Transverse colon (tissue), 4 donors: ENCODE results near the gene CPD. TPM values are rescaled to one million over a fixed set of nuclear protein-coding genes. Genes with fewer than 3 reads are reported as not detected.

Source experiments
- DNase-seq: peaks from one replicate; pipeline ENCODE4 v3.0.0-alpha.2; 2019
- H3K27ac ChIP-seq, 4 donors: fragments of 200-600 bp; sonication (generic); 2 replicates each; pipeline ENCODE4 v1.5.1; 2016 to 2018; ENCODE audit warnings: inconsistent platforms in 4 of 4
- H3K27me3 ChIP-seq: fragments of 200-600 bp; sonication (generic); 2 replicates; pipeline ENCODE4 v1.5.1; 2017; ENCODE audit warnings: inconsistent platforms
- H3K36me3 ChIP-seq, 4 donors: fragments of 200-600 bp; sonication (generic); 2 replicates each; pipeline ENCODE4 v1.5.1; 2017 to 2019; ENCODE audit warnings: inconsistent platforms in 4 of 4
- H3K4me1 ChIP-seq, 4 donors: fragments of 200-600 bp; sonication (generic); 2 replicates each; pipeline ENCODE4 v1.5.1; 2017 to 2020; ENCODE audit warnings: inconsistent platforms in 4 of 4
- H3K4me3 ChIP-seq, 4 donors: fragments of 200-600 bp; sonication (generic); 1 replicate in 1 of 4; 2 replicates in 3 of 4; pipeline versions ENCODE4 v1.5.1 to v1.6.1; 2017 to 2019; ENCODE audit warnings: inconsistent platforms in 4 of 4
- H3K9me3 ChIP-seq, 2 donors: fragments of 200-600 bp; sonication (generic); 2 replicates each; pipeline ENCODE4 v1.5.1; 2017 to 2019; ENCODE audit warnings: inconsistent platforms in 2 of 2
- EP300 ChIP-seq: sonication (generic); formaldehyde crosslinking; IDR thresholded peaks from one replicate; pipeline ENCODE4 v1.6.1; 2017; ENCODE audit warnings: antibody characterized with exemption, low read depth
- POLR2A ChIP-seq: fragments of 450-650 bp; IDR thresholded peaks from one replicate; pipeline ENCODE4 v1.6.1; 2016; ENCODE audit warnings: antibody characterized with exemption, mild to moderate bottlenecking, moderate library complexity
- POLR2AphosphoS5 ChIP-seq, 3 donors: sonication (generic); formaldehyde crosslinking; IDR thresholded peaks; one replicate each; pipeline ENCODE4 v1.6.1; 2016; ENCODE audit warnings: antibody characterized with exemption in 3 of 3
- WGBS, 2 donors: methylation state at CpG; one replicate each; pipeline ENCODE4 v1.1.5; 2018; ENCODE audit warnings: low coverage in 1 of 2; 5-methylcytosine and 5-hydroxymethylcytosine counted together
- in situ Hi-C, 4 donors: fragments of 200-750 bp; cut with MboI; loops; one replicate each; pipeline versions ENCODE4 v1.15.0 to v1.15.1; 2017; ENCODE audit warnings: low sequenced_read_pairs in 3 of 4, low pct_ligation_motif_present in 1 of 4, low pct_unique_long_range_greater_than_20kb in 1 of 4
- intact Hi-C: fragments of 100-400 bp; cut with DNase I; formaldehyde crosslinking; loops from one replicate; pipeline ENCODE4 v1.15.1; 2023; ENCODE audit warnings: low total_unique reads
- total RNA-seq, 4 donors: library from RNA; depleted of rRNA; stranded (reverse); fragments of >200 nt; gene quantifications; one replicate each; pipeline ENCODE4 v1.1.0, GENCODE V29; 2016
- TF ChIP-seq, protein P1 (sequence below), 5 experiments: fragments of 200-600 bp in 3 of 5; fragments of 450-650 bp in 2 of 5; sonication (generic) in 3 of 5; IDR thresholded peaks; 1 replicate in 2 of 5; 2 replicates in 3 of 5; pipeline ENCODE4 v1.5.1; 2016 to 2017; ENCODE audit warnings: antibody characterized with exemption in 5 of 5, inconsistent platforms in 3 of 5, mild to moderate bottlenecking in 2 of 5, moderate library complexity in 1 of 5

CPD gene
- total RNA-seq, 4 donors from 2014 or later, result 92.0 to 488 (median 105) TPM

DNA sequence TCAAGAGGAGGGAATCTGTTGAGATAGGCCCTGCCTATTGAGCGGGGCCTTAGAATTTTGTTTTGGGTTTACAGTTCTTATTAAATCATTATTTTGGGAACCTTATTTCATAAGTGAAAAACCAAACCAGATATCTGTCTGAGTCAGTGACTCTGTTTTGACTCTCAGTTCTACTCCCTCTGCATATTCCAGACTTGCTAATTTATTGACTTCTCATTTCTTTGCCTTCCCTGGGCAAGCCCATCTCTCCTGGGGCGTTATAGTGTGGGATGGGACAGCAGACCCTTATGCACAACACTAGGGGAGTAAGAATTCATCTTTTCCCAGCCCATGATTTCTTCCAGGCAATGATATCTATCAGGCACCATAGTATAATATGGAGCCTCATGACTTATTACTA is 45.7 kb downstream of the CPD start:
- Histone ChIP-seq H3K4me3 (no peak overlapping the region), H3K9me3 (no peaks in the 10 kb centered on the region), H3K27me3 (no peaks in the 10 kb centered on the region), H3K27ac (no peak overlapping the region), H3K36me3 (peaks cover 0 to 25% (median 12%) of the 10 kb centered on the region in 4 donors), H3K4me1 (no peaks in the 10 kb centered on the region)
- in situ Hi-C loops (no loop called here), intact Hi-C loops (no loop called here)
- TF ChIP-seq EP300 (no peak), POLR2A (no peak), POLR2AphosphoS5 (IDR thresholded peaks at IDR 0.05) (no peak)
- TF ChIP-seq, protein P1, sequence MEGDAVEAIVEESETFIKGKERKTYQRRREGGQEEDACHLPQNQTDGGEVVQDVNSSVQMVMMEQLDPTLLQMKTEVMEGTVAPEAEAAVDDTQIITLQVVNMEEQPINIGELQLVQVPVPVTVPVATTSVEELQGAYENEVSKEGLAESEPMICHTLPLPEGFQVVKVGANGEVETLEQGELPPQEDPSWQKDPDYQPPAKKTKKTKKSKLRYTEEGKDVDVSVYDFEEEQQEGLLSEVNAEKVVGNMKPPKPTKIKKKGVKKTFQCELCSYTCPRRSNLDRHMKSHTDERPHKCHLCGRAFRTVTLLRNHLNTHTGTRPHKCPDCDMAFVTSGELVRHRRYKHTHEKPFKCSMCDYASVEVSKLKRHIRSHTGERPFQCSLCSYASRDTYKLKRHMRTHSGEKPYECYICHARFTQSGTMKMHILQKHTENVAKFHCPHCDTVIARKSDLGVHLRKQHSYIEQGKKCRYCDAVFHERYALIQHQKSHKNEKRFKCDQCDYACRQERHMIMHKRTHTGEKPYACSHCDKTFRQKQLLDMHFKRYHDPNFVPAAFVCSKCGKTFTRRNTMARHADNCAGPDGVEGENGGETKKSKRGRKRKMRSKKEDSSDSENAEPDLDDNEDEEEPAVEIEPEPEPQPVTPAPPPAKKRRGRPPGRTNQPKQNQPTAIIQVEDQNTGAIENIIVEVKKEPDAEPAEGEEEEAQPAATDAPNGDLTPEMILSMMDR (IDR thresholded peaks at IDR 0.05), result no peak
- WGBS, 2 donors, result 82 to 89% methylated on average over 2 of the region's 2 CpGs
- no peak for DNase-seq

DNA sequence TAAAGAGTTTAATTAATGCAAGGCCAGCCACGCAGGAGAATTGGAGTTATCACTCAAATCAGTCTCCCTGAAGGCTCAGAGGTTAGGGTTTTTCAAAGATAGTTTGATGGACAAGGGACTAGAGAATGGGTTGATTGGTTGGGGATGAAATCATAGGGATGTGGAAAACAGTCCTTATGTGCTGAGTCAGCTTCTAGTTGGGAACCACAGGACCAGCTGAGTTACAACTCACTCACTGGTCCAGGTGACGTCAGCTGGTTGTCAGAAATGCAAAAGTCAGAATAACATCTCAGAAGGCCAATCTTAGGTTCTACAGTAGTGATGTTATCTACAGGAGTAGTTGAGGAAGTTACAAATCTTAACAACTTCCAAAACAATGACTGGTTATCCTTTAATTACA is 47.6 kb downstream of the CPD start:
- TF ChIP-seq POLR2AphosphoS5 (IDR thresholded peaks at IDR 0.05), result no peak
- TF ChIP-seq EP300, result no peak
- TF ChIP-seq, protein P1 (IDR thresholded peaks at IDR 0.05), result no peak
- TF ChIP-seq POLR2A, result no peak
- H3K4me1 ChIP-seq, result no peaks in the 10 kb centered on the region
- H3K27ac ChIP-seq, result no peak overlapping the region
- no peak for DNase-seq
- in situ Hi-C loops, result no loop called here
- WGBS, 2 donors, result 80 to 100% methylated on average over 1 to 2 of the region's 2 CpGs
- intact Hi-C loops, result no loop called here
- H3K36me3 ChIP-seq, result peaks cover 0 to 21% (median 10%) of the 10 kb centered on the region in 4 donors
- H3K4me3 ChIP-seq, result no peak overlapping the region
- no peaks in the 10 kb centered on the region for H3K27me3 ChIP-seq
- H3K9me3 ChIP-seq, result no peaks in the 10 kb centered on the region

DNA sequence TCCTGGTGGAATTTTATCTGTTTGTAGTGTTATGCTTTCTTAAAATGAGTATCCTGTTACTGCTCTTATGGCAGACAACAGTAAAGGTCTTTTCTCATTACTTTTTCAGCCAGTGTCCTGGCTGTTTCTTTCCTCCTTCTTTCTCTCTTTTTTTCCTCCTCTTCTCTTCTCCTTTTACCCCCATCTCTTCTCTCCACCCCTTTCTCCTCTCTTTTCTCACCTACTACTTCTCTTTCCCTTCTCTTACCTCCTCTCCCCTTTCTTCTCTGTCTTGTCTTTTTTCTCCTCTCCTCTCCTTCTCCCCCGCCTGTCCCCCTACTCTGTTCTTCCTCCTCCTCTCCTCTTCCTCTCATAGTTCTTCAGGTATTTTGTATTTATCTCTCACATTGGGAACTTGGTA is 48.9 kb downstream of the CPD start:
- intact Hi-C loops, result no loop called here
- no peak overlapping the region for H3K4me3 ChIP-seq
- H3K9me3 ChIP-seq, result no peaks in the 10 kb centered on the region
- H3K36me3 ChIP-seq, result peaks cover 0 to 15% (median 8%) of the 10 kb centered on the region in 4 donors
- WGBS, 2 donors, result 97% methylated on average over 1 of the region's 1 CpG; no CpG with 5 or more reads in 1 of the 2 donors
- in situ Hi-C loops, result no loop called here
- TF ChIP-seq POLR2AphosphoS5 (IDR thresholded peaks at IDR 0.05) (no peak), POLR2A (no peak), EP300 (no peak)
- TF ChIP-seq, protein P1 (IDR thresholded peaks at IDR 0.05), result no peak
- H3K27ac ChIP-seq, result no peak overlapping the region
- no peaks in the 10 kb centered on the region for H3K4me1 ChIP-seq
- no peaks in the 10 kb centered on the region for H3K27me3 ChIP-seq
- DNase-seq, result no peak

DNA sequence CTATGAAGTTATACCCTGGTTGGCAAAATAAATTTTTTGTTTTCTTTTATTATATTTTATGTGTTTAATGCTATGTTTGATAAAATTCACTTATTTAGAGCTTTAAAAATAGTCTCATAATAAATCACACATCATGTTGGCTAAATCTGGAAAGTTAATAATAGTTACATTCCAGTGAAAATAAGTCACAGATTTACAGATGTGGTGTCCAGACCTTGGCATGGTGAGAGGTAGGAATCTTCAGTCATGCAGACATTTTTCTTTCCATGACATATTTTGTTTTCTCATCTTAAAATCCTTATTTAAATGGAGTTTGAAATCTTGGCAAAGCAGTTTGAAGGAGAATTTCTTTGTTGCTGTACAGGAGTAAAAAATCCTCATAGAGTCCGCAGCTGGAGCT is 50.4 kb downstream of the CPD start:
- intact Hi-C loops, result no loop called here
- DNase-seq, result no peak
- in situ Hi-C loops, result no loop called here
- Histone ChIP-seq H3K4me3 (no peak overlapping the region), H3K9me3 (no peaks in the 10 kb centered on the region), H3K4me1 (no peaks in the 10 kb centered on the region), H3K27me3 (no peaks in the 10 kb centered on the region), H3K27ac (no peak overlapping the region), H3K36me3 (peaks cover 0 to 18% (median 3%) of the 10 kb centered on the region in 4 donors)
- WGBS, 2 donors, result 85 to 86% methylated on average over 1 of the region's 1 CpG
- TF ChIP-seq POLR2A (no peak), EP300 (no peak), POLR2AphosphoS5 (IDR thresholded peaks at IDR 0.05) (no peak)
- TF ChIP-seq, protein P1 (IDR thresholded peaks at IDR 0.05), result no peak
